ENCODE measurements around the gene MAN1C1.
"Not testable (repeated sequence)": the region's sequence is repeated elsewhere in the genome, so short reads cannot be mapped to it uniquely, and the experiment has no call there.

MAN1C1 gene

GRCh38 chr1:25699059-25699458, 82.5 kb downstream of the MAN1C1 start:
- H3K36me3 Mint-ChIP-seq (ENCODE audit: low read depth); H3K9me3 Mint-ChIP-seq; H3K4me3 Mint-ChIP-seq; DNase-seq (ENCODE audit: low spot score); H3K27ac Mint-ChIP-seq: not testable (repeated sequence)
- H3K4me1 Mint-ChIP-seq (ENCODE audit: low read depth), result peaks cover 21% of the 10 kb centered on the region
- H3K27me3 Mint-ChIP-seq (ENCODE audit: low read depth), result peaks cover 43% of the 10 kb centered on the region

- H3K9me3 Mint-ChIP-seq, result no peaks in the 10 kb centered on the region
- no peak for DNase-seq (ENCODE audit: low spot score)
- H3K27me3 Mint-ChIP-seq (ENCODE audit: low read depth), result peaks cover 42% of the 10 kb centered on the region
- H3K4me1 Mint-ChIP-seq (ENCODE audit: low read depth), result peaks cover 26% of the 10 kb centered on the region
- no peak overlapping the region for H3K4me3 Mint-ChIP-seq
- no peak overlapping the region for H3K27ac Mint-ChIP-seq
- no peaks in the 10 kb centered on the region for H3K36me3 Mint-ChIP-seq (ENCODE audit: low read depth)
Measured at GRCh38 chr1:25699500-25700143, 83.0 kb downstream of the MAN1C1 start.

GRCh38 chr1:25700144-25700523, 83.5 kb downstream of the MAN1C1 start:
- H3K4me1 Mint-ChIP-seq (ENCODE audit: low read depth), result peaks cover 31% of the 10 kb centered on the region
- no peak overlapping the region for H3K4me3 Mint-ChIP-seq
- no peak for DNase-seq (ENCODE audit: low spot score)
- peaks cover 44% of the 10 kb centered on the region for H3K27me3 Mint-ChIP-seq (ENCODE audit: low read depth)
- H3K36me3 Mint-ChIP-seq (ENCODE audit: low read depth), result no peaks in the 10 kb centered on the region
- H3K9me3 Mint-ChIP-seq, result no peaks in the 10 kb centered on the region
- H3K27ac Mint-ChIP-seq, result no peak overlapping the region

GRCh38 chr1:25700626-25701025, 84.0 kb downstream of the MAN1C1 start:
- Mint-ChIP-seq H3K4me3 (no peak overlapping the region), H3K4me1 (ENCODE audit: low read depth) (peaks cover 31% of the 10 kb centered on the region), H3K27me3 (ENCODE audit: low read depth) (peaks cover 45% of the 10 kb centered on the region), H3K9me3 (no peaks in the 10 kb centered on the region), H3K36me3 (ENCODE audit: low read depth) (no peaks in the 10 kb centered on the region), H3K27ac (no peak overlapping the region)
- DNase-seq (ENCODE audit: low spot score), result no peak

GRCh38 chr1:25701030-25701785, 84.6 kb downstream of the MAN1C1 start:
- H3K27ac Mint-ChIP-seq, result no peak overlapping the region
- H3K4me1 Mint-ChIP-seq (ENCODE audit: low read depth), result peaks cover 26% of the 10 kb centered on the region
- no peak for DNase-seq (ENCODE audit: low spot score)
- no peak overlapping the region for H3K4me3 Mint-ChIP-seq
- H3K9me3 Mint-ChIP-seq, result no peaks in the 10 kb centered on the region
- peaks cover 41% of the 10 kb centered on the region for H3K27me3 Mint-ChIP-seq (ENCODE audit: low read depth)
- no peaks in the 10 kb centered on the region for H3K36me3 Mint-ChIP-seq (ENCODE audit: low read depth)

- no peak for DNase-seq (ENCODE audit: low spot score)
- Mint-ChIP-seq H3K27ac (no peak overlapping the region), H3K36me3 (ENCODE audit: low read depth) (no peaks in the 10 kb centered on the region), H3K27me3 (ENCODE audit: low read depth) (peaks cover 44% of the 10 kb centered on the region), H3K9me3 (no peaks in the 10 kb centered on the region), H3K4me1 (ENCODE audit: low read depth) (peaks cover 23% of the 10 kb centered on the region), H3K4me3 (no peak overlapping the region)
Measured at GRCh38 chr1:25702101-25702775, 85.6 kb downstream of the MAN1C1 start.

GRCh38 chr1:25703041-25703440, 86.5 kb downstream of the MAN1C1 start:
- Mint-ChIP-seq H3K4me1 (ENCODE audit: low read depth) (peaks cover 20% of the 10 kb centered on the region), H3K27me3 (ENCODE audit: low read depth) (peaks cover 41% of the 10 kb centered on the region), H3K4me3 (no peak overlapping the region), H3K27ac (no peak overlapping the region), H3K9me3 (no peaks in the 10 kb centered on the region), H3K36me3 (ENCODE audit: low read depth) (no peaks in the 10 kb centered on the region)
- DNase-seq (ENCODE audit: low spot score), result no peak

- Mint-ChIP-seq H3K9me3 (no peaks in the 10 kb centered on the region), H3K27me3 (ENCODE audit: low read depth) (peaks cover 37% of the 10 kb centered on the region), H3K27ac (no peak overlapping the region), H3K4me3 (no peak overlapping the region), H3K4me1 (ENCODE audit: low read depth) (peaks cover 16% of the 10 kb centered on the region), H3K36me3 (ENCODE audit: low read depth) (no peaks in the 10 kb centered on the region)
- DNase-seq (ENCODE audit: low spot score), result no peak
Measured at GRCh38 chr1:25703671-25704266, 87.2 kb downstream of the MAN1C1 start.

- Mint-ChIP-seq H3K9me3 (no peaks in the 10 kb centered on the region), H3K27ac (no peak overlapping the region), H3K4me1 (ENCODE audit: low read depth) (peaks cover 16% of the 10 kb centered on the region), H3K36me3 (ENCODE audit: low read depth) (no peaks in the 10 kb centered on the region), H3K27me3 (ENCODE audit: low read depth) (peaks cover 37% of the 10 kb centered on the region), H3K4me3 (no peak overlapping the region)
- no peak for DNase-seq (ENCODE audit: low spot score)
Measured at GRCh38 chr1:25704267-25704691, 87.7 kb downstream of the MAN1C1 start.

- peaks cover 35% of the 10 kb centered on the region for H3K27me3 Mint-ChIP-seq (ENCODE audit: low read depth)
- no peaks in the 10 kb centered on the region for H3K9me3 Mint-ChIP-seq
- no peak overlapping the region for H3K4me3 Mint-ChIP-seq
- DNase-seq (ENCODE audit: low spot score), result no peak
- H3K4me1 Mint-ChIP-seq (ENCODE audit: low read depth), result peaks cover 16% of the 10 kb centered on the region
- no peaks in the 10 kb centered on the region for H3K36me3 Mint-ChIP-seq (ENCODE audit: low read depth)
- H3K27ac Mint-ChIP-seq, result no peak overlapping the region
Measured at GRCh38 chr1:25705699-25706098, 89.1 kb downstream of the MAN1C1 start.

- Mint-ChIP-seq H3K27ac (no peak overlapping the region), H3K4me3 (no peak overlapping the region), H3K27me3 (ENCODE audit: low read depth) (peaks cover 35% of the 10 kb centered on the region), H3K4me1 (ENCODE audit: low read depth) (peaks cover 20% of the 10 kb centered on the region), H3K9me3 (no peaks in the 10 kb centered on the region), H3K36me3 (ENCODE audit: low read depth) (no peaks in the 10 kb centered on the region)
- DNase-seq (ENCODE audit: low spot score), result no peak
Measured at GRCh38 chr1:25706146-25707089, 89.8 kb downstream of the MAN1C1 start.

- H3K27ac Mint-ChIP-seq, result no peak overlapping the region
- peaks cover 30% of the 10 kb centered on the region for H3K27me3 Mint-ChIP-seq (ENCODE audit: low read depth)
- no peak for DNase-seq (ENCODE audit: low spot score)
- no peaks in the 10 kb centered on the region for H3K9me3 Mint-ChIP-seq
- H3K36me3 Mint-ChIP-seq (ENCODE audit: low read depth), result no peaks in the 10 kb centered on the region
- H3K4me1 Mint-ChIP-seq (ENCODE audit: low read depth), result peaks cover 25% of the 10 kb centered on the region
- no peak overlapping the region for H3K4me3 Mint-ChIP-seq
Measured at GRCh38 chr1:25707280-25708016, 90.9 kb downstream of the MAN1C1 start.
